Upper lobe of left lung (tissue), 4 donors: ENCODE results near the gene PALLD.

Experiments used
- CTCF ChIP-seq, 6 experiments: fragments of 450-650 bp in 4 of 6; fragments of 200-600 bp in 2 of 6; sonication (generic) in 2 of 6; IDR thresholded peaks; one replicate each; pipeline ENCODE4 v1.5.1; 2016 to 2019; ENCODE audit warnings: antibody characterized with exemption in 6 of 6
- EP300 ChIP-seq, 4 donors: sonication (generic); formaldehyde crosslinking; IDR thresholded peaks; one replicate each; pipeline ENCODE4 v1.5.1; 2017; ENCODE audit warnings: antibody characterized with exemption in 4 of 4, control low read depth in 2 of 4
- POLR2A ChIP-seq, 4 donors: fragments of 450-650 bp; IDR thresholded peaks; one replicate each; pipeline ENCODE4 v1.5.1; 2016 to 2017; ENCODE audit warnings: antibody characterized with exemption in 4 of 4, mild to moderate bottlenecking in 2 of 4

- TF ChIP-seq CTCF (IDR thresholded peaks at IDR 0.05): no peak
- TF ChIP-seq POLR2A (IDR thresholded peaks at IDR 0.05): no peak
- no peak for TF ChIP-seq EP300 (IDR thresholded peaks at IDR 0.05)
Measured at GRCh38 chr4:168919706-168920324, 423.0 kb downstream of the PALLD start.
